ENCODE measurements around the gene BCCIP. TPM values are rescaled to one million over a fixed set of nuclear protein-coding genes. Genes with fewer than 3 reads are reported as not detected.

BCCIP gene
- total RNA-seq, 1 experiment from 2014 or later = 159 TPM

DNA sequence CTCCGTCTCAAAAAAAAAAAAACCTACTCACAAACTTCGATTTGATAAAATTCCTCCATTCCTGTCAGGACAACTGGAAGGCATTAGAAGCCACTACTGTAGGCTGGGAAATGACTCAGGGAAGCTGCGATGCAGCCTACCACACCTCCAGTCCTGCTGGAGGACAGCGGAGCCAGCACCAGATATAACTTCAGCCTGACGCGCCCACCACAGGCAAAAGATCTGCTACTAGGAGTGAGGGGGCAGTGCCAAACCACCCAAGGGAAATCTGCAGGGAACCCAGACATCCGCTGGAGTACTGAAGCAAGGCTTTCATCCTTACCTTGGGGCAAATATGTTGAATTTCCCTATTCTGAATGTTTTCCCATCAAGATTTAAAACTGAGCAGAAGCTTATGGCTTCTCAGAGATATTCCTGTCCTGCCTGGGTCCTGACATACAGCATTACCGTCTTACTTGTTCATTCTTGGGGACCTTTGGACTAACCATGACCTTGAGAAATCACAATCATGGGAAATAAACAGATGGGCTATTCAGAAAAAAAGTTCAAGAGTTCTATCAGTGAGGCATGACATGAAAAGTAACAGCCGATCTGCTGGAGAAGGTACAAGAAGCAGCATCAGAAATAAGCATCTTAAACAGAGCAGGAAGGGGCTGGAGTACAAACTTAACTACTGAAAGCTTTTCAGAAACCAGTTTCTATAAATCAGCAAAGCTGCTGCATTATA is 20.4 kb downstream of the BCCIP start:
- POLR2A ChIA-PET = no interaction called here
- Histone ChIP-seq H3K27ac (ENCODE audit: low read depth, low read length) (no peak overlapping the region), H3K27me3 (ENCODE audit: insufficient read depth, low read length) (no peaks in the 10 kb centered on the region), H3K9ac (ENCODE audit: low read length) (no peak overlapping the region), H3K9me3 (ENCODE audit: control insufficient read depth in 1 of 2, insufficient read depth in 1 of 2, low read depth in 1 of 2, low read length in 2 of 2) (no peaks in the 10 kb centered on the region), H4K20me1 (ENCODE audit: insufficient read depth) (no peaks in the 10 kb centered on the region; the same call in 1 of the 2 replicates), H3K4me1 (ENCODE audit: control insufficient read depth in 1 of 2, insufficient read depth in 2 of 2, low read length in 2 of 2) (no peaks in the 10 kb centered on the region), H2AFZ (ENCODE audit: low read depth, low read length, poor library complexity, severe bottlenecking) (no peak overlapping the region), H3K36me3 (ENCODE audit: control insufficient read depth in 1 of 2, insufficient read depth in 2 of 2, low read length in 2 of 2) (peaks cover 26 to 32% of the 10 kb centered on the region in 2 experiments), H3K79me2 (ENCODE audit: insufficient read depth, low read length) (no peaks in the 10 kb centered on the region), H3K4me2 (ENCODE audit: low read length) (no peak overlapping the region), H3K4me3 (replicated peaks in 1 of 2; ENCODE audit: low read depth in 1 of 2, low read length in 2 of 2) (no peak overlapping the region), H3K9me2 (ENCODE audit: insufficient read depth) (no peaks in the 10 kb centered on the region)
- intact Hi-C loops (cut with micrococcal nuclease) = no loop called here
- ATAC-seq (no peak), DNase-seq (ENCODE audit: low read depth, low spot score) (no peak)
- TF ChIP-seq SIN3A (IDR thresholded peaks at IDR 0.05; ENCODE audit: low read depth) (no peak), CBX3 (IDR thresholded peaks at IDR 0.05; ENCODE audit: low read depth) (no peak)
- CTCF ChIA-PET = no interaction called here
- BruUV-seq (replicated peaks) = no TSS peak
- RAD21 ChIA-PET (ENCODE audit: low non-redundant PET in 1 of 2, low total read pairs in 2 of 2, uncharacterized antibody in 2 of 2, unreplicated experiment in 2 of 2) = no interaction called here

- CTCF ChIA-PET = no interaction called here
- RAD21 ChIA-PET (ENCODE audit: low non-redundant PET in 1 of 2, low total read pairs in 2 of 2, uncharacterized antibody in 2 of 2, unreplicated experiment in 2 of 2) = no interaction called here
- Histone ChIP-seq H3K4me1 (ENCODE audit: control insufficient read depth in 1 of 2, insufficient read depth in 2 of 2, low read length in 2 of 2) (no peaks in the 10 kb centered on the region), H3K9ac (ENCODE audit: low read length) (no peak overlapping the region), H3K27me3 (ENCODE audit: insufficient read depth, low read length) (no peaks in the 10 kb centered on the region), H3K4me3 (replicated peaks in 1 of 2; ENCODE audit: low read depth in 1 of 2, low read length in 2 of 2) (no peak overlapping the region), H3K27ac (ENCODE audit: low read depth, low read length) (no peak overlapping the region), H3K36me3 (ENCODE audit: control insufficient read depth in 1 of 2, insufficient read depth in 2 of 2, low read length in 2 of 2) (peaks cover 21 to 27% of the 10 kb centered on the region in 2 experiments; a peak in 3 of 4 replicates), H4K20me1 (ENCODE audit: insufficient read depth) (no peaks in the 10 kb centered on the region; the same call in 1 of the 2 replicates), H3K9me3 (ENCODE audit: control insufficient read depth in 1 of 2, insufficient read depth in 1 of 2, low read depth in 1 of 2, low read length in 2 of 2) (no peaks in the 10 kb centered on the region), H3K9me2 (ENCODE audit: insufficient read depth) (no peaks in the 10 kb centered on the region), H3K4me2 (ENCODE audit: low read length) (no peak overlapping the region), H2AFZ (ENCODE audit: low read depth, low read length, poor library complexity, severe bottlenecking) (no peak overlapping the region), H3K79me2 (ENCODE audit: insufficient read depth, low read length) (no peaks in the 10 kb centered on the region)
- ATAC-seq = no peak
- no peak for DNase-seq (ENCODE audit: low read depth, low spot score)
- intact Hi-C loops (cut with micrococcal nuclease) = no loop called here
- POLR2A ChIA-PET = interaction anchor here (1.0 kb wide), 1 partner anchor 14 kb away, joined by 4 read pairs; no protein-coding TSS in a partner anchor
- BruUV-seq (replicated peaks) = no TSS peak
- TF ChIP-seq FOSL1 (IDR thresholded peaks at IDR 0.05; ENCODE audit: low read depth) (no peak), ATF3 (IDR thresholded peaks at IDR 0.05) (no peak), CEBPB (IDR thresholded peaks at IDR 0.05; ENCODE audit: low read depth) (no peak), MAX (IDR thresholded peaks at IDR 0.05) (no peak), CTCF (IDR thresholded peaks at IDR 0.05 in 2 of 3, conservative IDR thresholded peaks at IDR 0.05 in 1 of 3; ENCODE audit: borderline replicate concordance in 1 of 3, insufficient read depth in 1 of 3, low read depth in 2 of 3, low read length in 2 of 3) (no peak), SIN3A (IDR thresholded peaks at IDR 0.05; ENCODE audit: low read depth) (no peak), RAD21 (IDR thresholded peaks at IDR 0.05; ENCODE audit: low read depth) (no peak), ZNF274 (IDR thresholded peaks at IDR 0.05; ENCODE audit: low read depth, low read length) (no peak), EZH2phosphoT487 (IDR thresholded peaks at IDR 0.05; ENCODE audit: borderline replicate concordance) (no peak), ZFX (IDR thresholded peaks at IDR 0.05) (no peak), EGR1 (IDR thresholded peaks at IDR 0.05; ENCODE audit: low read depth) (no peak), POLR2AphosphoS5 (IDR thresholded peaks at IDR 0.05; ENCODE audit: low read depth, low read length) (no peak), SRF (IDR thresholded peaks at IDR 0.05; ENCODE audit: low read depth) (no peak), JUND (IDR thresholded peaks at IDR 0.05) (no peak)
- TF ChIP-seq, protein P1, sequence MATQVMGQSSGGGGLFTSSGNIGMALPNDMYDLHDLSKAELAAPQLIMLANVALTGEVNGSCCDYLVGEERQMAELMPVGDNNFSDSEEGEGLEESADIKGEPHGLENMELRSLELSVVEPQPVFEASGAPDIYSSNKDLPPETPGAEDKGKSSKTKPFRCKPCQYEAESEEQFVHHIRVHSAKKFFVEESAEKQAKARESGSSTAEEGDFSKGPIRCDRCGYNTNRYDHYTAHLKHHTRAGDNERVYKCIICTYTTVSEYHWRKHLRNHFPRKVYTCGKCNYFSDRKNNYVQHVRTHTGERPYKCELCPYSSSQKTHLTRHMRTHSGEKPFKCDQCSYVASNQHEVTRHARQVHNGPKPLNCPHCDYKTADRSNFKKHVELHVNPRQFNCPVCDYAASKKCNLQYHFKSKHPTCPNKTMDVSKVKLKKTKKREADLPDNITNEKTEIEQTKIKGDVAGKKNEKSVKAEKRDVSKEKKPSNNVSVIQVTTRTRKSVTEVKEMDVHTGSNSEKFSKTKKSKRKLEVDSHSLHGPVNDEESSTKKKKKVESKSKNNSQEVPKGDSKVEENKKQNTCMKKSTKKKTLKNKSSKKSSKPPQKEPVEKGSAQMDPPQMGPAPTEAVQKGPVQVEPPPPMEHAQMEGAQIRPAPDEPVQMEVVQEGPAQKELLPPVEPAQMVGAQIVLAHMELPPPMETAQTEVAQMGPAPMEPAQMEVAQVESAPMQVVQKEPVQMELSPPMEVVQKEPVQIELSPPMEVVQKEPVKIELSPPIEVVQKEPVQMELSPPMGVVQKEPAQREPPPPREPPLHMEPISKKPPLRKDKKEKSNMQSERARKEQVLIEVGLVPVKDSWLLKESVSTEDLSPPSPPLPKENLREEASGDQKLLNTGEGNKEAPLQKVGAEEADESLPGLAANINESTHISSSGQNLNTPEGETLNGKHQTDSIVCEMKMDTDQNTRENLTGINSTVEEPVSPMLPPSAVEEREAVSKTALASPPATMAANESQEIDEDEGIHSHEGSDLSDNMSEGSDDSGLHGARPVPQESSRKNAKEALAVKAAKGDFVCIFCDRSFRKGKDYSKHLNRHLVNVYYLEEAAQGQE (IDR thresholded peaks at IDR 0.05; ENCODE audit: low read depth) = no peak
These were observed 21.4 kb downstream of the BCCIP start for GRCh38 chr10:125844751-125845221.

Measured in HCT116 (cell line).